ENCODE measurements around the gene ZNF440. TPM values are rescaled to one million over a fixed set of nuclear protein-coding genes. Genes with fewer than 3 reads are reported as not detected.

ZNF440 gene
- total and polyA plus RNA-seq, 12 donors: 1.6 to 9.5 (median 4.3) TPM

- TF ChIP-seq CTCF (IDR thresholded peaks at IDR 0.05): no peak
- Histone ChIP-seq H3K4me3 (no peak overlapping the region), H3K4me1 (no peaks in the 10 kb centered on the region), H3K9me3 (peaks cover 0 to 100% (median 43%) of the 10 kb centered on the region in 11 donors), H3K27ac (no peak overlapping the region), H3K36me3 (peaks cover 11 to 82% (median 54%) of the 10 kb centered on the region in 9 donors), H3K27me3 (no peaks in the 10 kb centered on the region)
- DNase-seq (no peak), ATAC-seq (no peak)
- 97 to 100% methylated on average over 5 of the region's 5 CpGs for WGBS, 2 donors
- intact Hi-C loops (cut with DNase I): loop anchor here in 3 of 10 donors (5.0 to 10.0 kb wide), 3 partner anchors 79 to 107 kb away; no protein-coding TSS in a partner anchor
Measured at GRCh38 chr19:11781295-11782057, 32.6 kb upstream of the ZNF440 start.

GRCh38 chr19:11783767-11784166 is 30.3 kb upstream of the ZNF440 start:
- Histone ChIP-seq H3K27ac (no peak overlapping the region), H3K4me3 (no peak overlapping the region), H3K36me3 (peaks cover 11 to 59% (median 39%) of the 10 kb centered on the region in 9 donors), H3K27me3 (no peaks in the 10 kb centered on the region), H3K4me1 (no peaks in the 10 kb centered on the region), H3K9me3 (peaks cover 0 to 100% (median 53%) of the 10 kb centered on the region in 11 donors)
- TF ChIP-seq CTCF (IDR thresholded peaks at IDR 0.05): no peak
- DNase-seq: no peak
- no peak for ATAC-seq
- intact Hi-C loops (cut with DNase I): loop anchor here in 4 of 10 donors (2.0 to 10.0 kb wide), 4 partner anchors 81 to 111 kb away; no protein-coding TSS in a partner anchor
- 97 to 98% methylated on average over 1 of the region's 1 CpG for WGBS, 2 donors

DNA sequence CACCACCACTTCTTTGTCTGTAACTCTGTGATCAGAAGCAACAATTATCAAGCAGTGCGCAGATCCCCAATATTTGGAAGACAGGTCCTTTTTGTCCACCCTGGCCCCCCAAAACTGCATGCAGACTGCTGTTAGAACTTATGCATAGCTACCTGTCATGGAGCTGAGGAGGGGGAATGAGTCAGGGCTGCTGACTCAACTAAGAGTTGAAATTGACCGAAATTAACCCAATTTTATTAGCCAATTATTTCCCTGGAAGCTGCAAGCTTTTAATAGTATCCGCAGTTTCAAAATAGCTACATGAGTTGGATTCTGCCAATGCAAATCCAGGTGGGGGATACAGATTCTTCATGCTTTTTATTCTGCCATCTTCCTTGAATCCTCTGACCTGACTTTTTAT is 29.7 kb upstream of the ZNF440 start:
- Histone ChIP-seq H3K9me3 (peaks cover 0 to 100% (median 53%) of the 10 kb centered on the region in 11 donors), H3K27ac (no peak overlapping the region), H3K36me3 (peaks cover 10 to 53% (median 33%) of the 10 kb centered on the region in 9 donors), H3K4me3 (no peak overlapping the region), H3K27me3 (no peaks in the 10 kb centered on the region), H3K4me1 (no peaks in the 10 kb centered on the region)
- no peak for TF ChIP-seq CTCF (IDR thresholded peaks at IDR 0.05)
- 97 to 98% methylated on average over 3 of the region's 3 CpGs for WGBS, 2 donors
- ATAC-seq (no peak), DNase-seq (no peak)
- intact Hi-C loops (cut with DNase I): loop anchor here in 4 of 10 donors (2.0 to 10.0 kb wide), 4 partner anchors 82 to 112 kb away; no protein-coding TSS in a partner anchor

DNA sequence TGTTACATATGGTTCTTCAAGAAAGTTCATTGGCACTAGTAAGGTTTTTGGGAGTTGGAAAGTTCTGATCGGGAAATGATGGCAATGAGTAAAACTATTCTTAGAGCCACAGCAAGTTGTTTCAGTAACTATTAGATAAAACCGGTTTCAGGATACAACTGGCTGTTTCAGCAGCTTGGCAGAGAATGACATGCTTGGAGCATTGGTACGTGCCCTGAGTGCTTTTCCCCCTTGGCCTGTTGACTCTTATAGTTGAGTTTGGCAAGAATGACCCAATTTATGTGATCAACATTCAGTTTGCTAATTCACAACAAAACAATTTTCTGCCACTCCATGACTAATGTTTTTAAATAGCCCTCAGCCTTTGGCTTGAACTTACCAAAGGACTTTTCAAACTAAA is 26.5 kb upstream of the ZNF440 start:
- H3K9me3 ChIP-seq: peaks cover 0 to 89% (median 25%) of the 10 kb centered on the region in 11 donors

More for the DNA sequence above, 26.5 kb upstream of the ZNF440 start:
- DNase-seq (no peak), ATAC-seq (no peak)
- no peak for TF ChIP-seq CTCF (IDR thresholded peaks at IDR 0.05)
- WGBS, 2 donors: 78 to 79% methylated on average over 3 of the region's 3 CpGs
- Histone ChIP-seq H3K27ac (no peak overlapping the region), H3K27me3 (no peaks in the 10 kb centered on the region), H3K36me3 (peaks cover 0 to 21% (median 3%) of the 10 kb centered on the region in 9 donors), H3K4me3 (no peak overlapping the region), H3K4me1 (no peaks in the 10 kb centered on the region)
- intact Hi-C loops (cut with DNase I): loop anchor here in 5 of 10 donors (1.0 to 10.0 kb wide), 4 partner anchors 8 to 115 kb away; no protein-coding TSS in a partner anchor
